ENCODE measurements around the gene DLG2. TPM values are rescaled to one million over a fixed set of nuclear protein-coding genes. Genes with fewer than 3 reads are reported as not detected.

The DLG2 gene
- total and polyA plus RNA-seq, 2 of the 8 experiments (the other 6 are each of a cell fraction or from before 2014, with no cell fraction given) = 1.7 to 14.3 TPM

- TF ChIP-seq POLR2A (IDR thresholded peaks at IDR 0.05; ENCODE audit: control extremely low read depth in 1 of 2, low read depth in 2 of 2, low read length in 2 of 2) (no peak), CREB1 (IDR thresholded peaks at IDR 0.05) (no peak)
Observed at GRCh38 chr11:84518631-84519183, 1108.4 kb downstream of the DLG2 start (continued).
